Peyer's patch (tissue), 4 donors: ENCODE results near the gene EIF4E2. TPM values are rescaled to one million over a fixed set of nuclear protein-coding genes. Genes with fewer than 3 reads are reported as not detected.
A peak's percentile ranks its signal among the peaks of the same experiment; 100 is the strongest.

ENCODE experiments used
- DNase-seq, 3 donors: peaks; one replicate each; pipeline ENCODE4 v3.0.0-alpha.2; 2017 to 2019
- H3K27ac ChIP-seq, 4 donors: fragments of 200-600 bp; sonication (generic); one replicate each; pipeline ENCODE4 v1.5.1; 2016 to 2019
- H3K27me3 ChIP-seq, 2 donors: fragments of 200-600 bp; sonication (generic); one replicate each; pipeline ENCODE4 v1.5.1; 2019
- H3K36me3 ChIP-seq, 3 donors: fragments of 200-600 bp; sonication (generic); one replicate each; pipeline ENCODE4 v1.5.1; 2016 to 2019
- H3K4me1 ChIP-seq, 4 donors: fragments of 200-600 bp; sonication (generic); one replicate each; pipeline ENCODE4 v1.5.1; 2016 to 2019
- H3K4me3 ChIP-seq, 4 donors: fragments of 200-600 bp; sonication (generic); 1 replicate in 3 of 4; 2 replicates in 1 of 4; pipeline ENCODE4 v1.5.1; 2016 to 2019; ENCODE audit warnings: mild to moderate bottlenecking in 1 of 4
- H3K9me3 ChIP-seq, 4 donors: fragments of 200-600 bp; sonication (generic); one replicate each; pipeline ENCODE4 v1.5.1; 2016 to 2019; ENCODE audit warnings: mild to moderate bottlenecking in 1 of 4
- CTCF ChIP-seq, 6 experiments: fragments of 450-650 bp in 4 of 6; fragments of 200-600 bp in 2 of 6; sonication (generic) in 1 of 6; IDR thresholded peaks; one replicate each; pipeline ENCODE4 v1.5.1; 2017 to 2019; ENCODE audit warnings: antibody characterized with exemption in 6 of 6, mild to moderate bottlenecking in 3 of 6, moderate library complexity in 1 of 6
- POLR2A ChIP-seq, 2 donors: fragments of 450-650 bp; IDR thresholded peaks; one replicate each; pipeline ENCODE4 v1.5.1; 2017; ENCODE audit warnings: antibody characterized with exemption in 2 of 2, mild to moderate bottlenecking in 2 of 2, moderate library complexity in 2 of 2
- total RNA-seq, 4 donors: library from RNA; depleted of rRNA; stranded (reverse); fragments of >200 nt; gene quantifications; one replicate each; pipeline ENCODE4 v1.1.0, GENCODE V29; 2016

Gene EIF4E2
- total RNA-seq, 4 donors from 2014 or later = 33.0 to 51.8 (median 44.1) TPM

- no peaks in the 10 kb centered on the region for H3K36me3 ChIP-seq
- no peak within 1 kb of the TSS for H3K4me3 ChIP-seq
- no peak for DNase-seq
- H3K27ac ChIP-seq = no peak within 1 kb of the TSS
- no peak for TF ChIP-seq POLR2A (IDR thresholded peaks at IDR 0.05)
- TF ChIP-seq CTCF (IDR thresholded peaks at IDR 0.05) = no peak
- H3K27me3 ChIP-seq = peaks cover 0 to 27% of the 10 kb centered on the region in 2 donors
- H3K4me1 ChIP-seq = peaks cover 0 to 25% (median 16%) of the 10 kb centered on the region in 4 donors
- H3K9me3 ChIP-seq = no peaks in the 10 kb centered on the region
Observed at GRCh38 chr2:232519581-232520438, 30.7 kb upstream of the EIF4E2 start, which contains the start of gene PRSS56. Gene PRSS56, plus strand, starts transcription at chr2:232520388. Its CDS starts 211 bp downstream, at chr2:232520599.

GRCh38 chr2:232520489-232520888 is 30.0 kb upstream of the EIF4E2 start:
- no peak overlapping the region for H3K27ac ChIP-seq
- peaks cover 0 to 25% (median 16%) of the 10 kb centered on the region in 4 donors for H3K4me1 ChIP-seq
- DNase-seq = no peak
- H3K4me3 ChIP-seq = no peak overlapping the region
- H3K36me3 ChIP-seq = no peaks in the 10 kb centered on the region
- H3K9me3 ChIP-seq = no peaks in the 10 kb centered on the region
- H3K27me3 ChIP-seq = peaks cover 0 to 27% of the 10 kb centered on the region in 2 donors
- TF ChIP-seq POLR2A (IDR thresholded peaks at IDR 0.05) = no peak
- TF ChIP-seq CTCF (IDR thresholded peaks at IDR 0.05) = no peak

- Histone ChIP-seq H3K4me1 (peaks cover 0 to 25% (median 16%) of the 10 kb centered on the region in 4 donors), H3K27ac (no peak overlapping the region), H3K9me3 (no peaks in the 10 kb centered on the region), H3K27me3 (peaks cover 0 to 27% of the 10 kb centered on the region in 2 donors), H3K4me3 (no peak overlapping the region), H3K36me3 (no peaks in the 10 kb centered on the region)
- TF ChIP-seq CTCF (IDR thresholded peaks at IDR 0.05) (no peak), POLR2A (IDR thresholded peaks at IDR 0.05) (no peak)
- DNase-seq = no peak
Observed at GRCh38 chr2:232521098-232521497, 29.4 kb upstream of the EIF4E2 start.

- Histone ChIP-seq H3K4me1 (peaks cover 0 to 25% (median 16%) of the 10 kb centered on the region in 4 donors), H3K27me3 (peaks cover 0 to 27% of the 10 kb centered on the region in 2 donors), H3K9me3 (no peaks in the 10 kb centered on the region), H3K4me3 (peak overlapping the region in 3 of 4 donors; percentile 37 to 39 (median 38)), H3K27ac (no peak overlapping the region), H3K36me3 (no peaks in the 10 kb centered on the region)
- peak; percentile 32 to 94 (median 84) for TF ChIP-seq CTCF (IDR thresholded peaks at IDR 0.05)
- no peak for TF ChIP-seq POLR2A (IDR thresholded peaks at IDR 0.05)
- peak; percentile 39 to 78 (median 74) for DNase-seq
Observed at GRCh38 chr2:232521959-232522622, 28.4 kb upstream of the EIF4E2 start.

GRCh38 chr2:232522623-232523401 is 27.7 kb upstream of the EIF4E2 start:
- no peaks in the 10 kb centered on the region for H3K36me3 ChIP-seq
- DNase-seq = no peak
- H3K27me3 ChIP-seq = peaks cover 0 to 27% of the 10 kb centered on the region in 2 donors
- H3K27ac ChIP-seq = no peak overlapping the region
- no peaks in the 10 kb centered on the region for H3K9me3 ChIP-seq
- peaks cover 0 to 25% (median 16%) of the 10 kb centered on the region in 4 donors for H3K4me1 ChIP-seq
- peak overlapping the region in 2 of 4 donors; percentile 37 to 38 for H3K4me3 ChIP-seq
- TF ChIP-seq POLR2A (IDR thresholded peaks at IDR 0.05) = no peak
- TF ChIP-seq CTCF (IDR thresholded peaks at IDR 0.05) = no peak
